HUES64 (cell line): ENCODE measurements around the gene LCK.
"Not testable (repeated sequence)": the region's sequence is repeated elsewhere in the genome, so short reads cannot be mapped to it uniquely, and the experiment has no call there.

ENCODE experiments used
- H3K27ac ChIP-seq: 2 replicates; pipeline ENCODE4 v1.7.0; 2013; ENCODE audit warnings: low read depth, low read length, inconsistent platforms
- H3K27me3 ChIP-seq: 2 replicates; pipeline ENCODE4 v1.6.1; 2013; ENCODE audit warnings: mild to moderate bottlenecking, low read length; ENCODE audit not compliant: insufficient read depth
- H3K36me3 ChIP-seq: 2 replicates; pipeline ENCODE4 v1.6.1; 2013; ENCODE audit warnings: mild to moderate bottlenecking, low read length; ENCODE audit not compliant: insufficient read depth
- H3K4me1 ChIP-seq: 2 replicates; pipeline ENCODE4 v1.6.1; 2013; ENCODE audit warnings: mild to moderate bottlenecking, low read length, moderate library complexity; ENCODE audit not compliant: insufficient read depth
- H3K4me3 ChIP-seq: 2 replicates; pipeline ENCODE4 v1.5.1; 2013; ENCODE audit warnings: mild to moderate bottlenecking, low read length, moderate library complexity
- H3K9ac ChIP-seq: 2 replicates; pipeline ENCODE4 v1.6.1; 2013; ENCODE audit warnings: mild to moderate bottlenecking, low read depth, low read length
- H3K9me3 ChIP-seq: 2 replicates; pipeline ENCODE4 v1.6.1; 2013; ENCODE audit warnings: low read depth, low read length; ENCODE audit not compliant: insufficient read depth
- WGBS: fragments of 150-250, 120-280 bp; methylation state at CpG from one replicate; pipeline ENCODE4 v1.1.7; 2013; ENCODE audit warnings: missing lambda C conversion rate; 5-methylcytosine and 5-hydroxymethylcytosine counted together

The LCK gene

DNA sequence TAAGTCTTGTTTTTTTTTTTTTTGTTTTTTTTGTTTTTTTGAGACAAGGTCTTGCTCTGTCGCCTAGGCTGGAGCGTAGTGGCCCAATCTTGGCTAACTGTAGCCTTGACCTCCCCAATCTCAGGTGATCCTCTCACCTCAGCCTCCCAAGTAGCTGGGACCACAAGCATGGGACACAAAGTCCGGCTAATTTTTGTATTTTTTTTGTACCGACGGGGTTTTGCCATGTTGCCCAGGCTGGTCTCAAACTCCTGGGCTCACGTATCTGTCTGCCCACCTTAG lies 6.1 kb downstream of the LCK start:
- H3K4me1 ChIP-seq: no peaks in the 10 kb centered on the region
- no peaks in the 10 kb centered on the region for H3K9me3 ChIP-seq
- H3K27me3 ChIP-seq: no peaks in the 10 kb centered on the region
- 94% methylated on average over 6 of the region's 6 CpGs for WGBS
- H3K36me3 ChIP-seq: no peaks in the 10 kb centered on the region
- H3K4me3 ChIP-seq: no peak overlapping the region
- no peak overlapping the region for H3K9ac ChIP-seq
- no peak overlapping the region for H3K27ac ChIP-seq

DNA sequence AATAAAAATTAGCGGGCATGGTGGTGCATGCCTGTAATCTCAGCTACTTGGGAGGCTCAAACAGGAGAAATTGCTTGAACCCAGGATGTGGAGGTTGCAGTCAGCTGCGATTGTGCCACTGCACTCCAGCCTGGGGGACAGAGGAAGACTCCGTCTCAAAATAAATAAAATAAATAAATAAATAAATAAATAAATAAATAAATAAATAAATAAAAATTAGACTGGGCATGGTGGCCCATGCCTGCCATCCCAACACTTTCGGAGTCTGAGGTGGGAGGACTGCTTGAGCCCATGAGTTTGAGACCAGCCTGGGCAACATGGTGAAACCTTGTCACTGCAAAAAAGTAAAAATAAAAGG lies 12.2 kb downstream of the LCK start:
- not testable (repeated sequence) for H3K27ac ChIP-seq, H3K4me3 ChIP-seq, H3K4me1 ChIP-seq, H3K27me3 ChIP-seq, H3K36me3 ChIP-seq, H3K9ac ChIP-seq, H3K9me3 ChIP-seq
- 97% methylated on average over 3 of the region's 4 CpGs for WGBS

DNA sequence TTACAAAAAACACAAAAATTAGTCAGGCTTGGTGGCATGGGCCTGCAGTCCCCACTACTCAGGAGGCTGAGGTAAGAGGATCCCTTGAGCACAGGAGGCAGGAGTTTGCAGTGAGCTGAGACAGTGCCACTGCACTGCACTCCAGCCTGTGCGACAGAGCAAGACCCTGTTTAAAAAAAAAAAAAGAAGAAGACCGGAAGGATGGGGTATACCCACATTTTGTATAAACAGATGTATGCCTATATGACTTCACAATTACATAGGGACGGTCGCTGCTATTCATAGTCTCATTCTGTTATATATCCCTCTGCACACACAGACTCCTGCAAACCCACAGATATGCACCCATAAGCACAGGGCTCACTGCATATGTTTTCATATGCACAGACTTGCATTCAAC lies 12.7 kb downstream of the LCK start:
- 97% methylated on average over 3 of the region's 4 CpGs for WGBS
- Histone ChIP-seq H3K9me3 (no peaks in the 10 kb centered on the region), H3K4me1 (no peaks in the 10 kb centered on the region), H3K9ac (no peak overlapping the region), H3K27me3 (no peaks in the 10 kb centered on the region), H3K4me3 (no peak overlapping the region), H3K36me3 (no peaks in the 10 kb centered on the region), H3K27ac (no peak overlapping the region)

DNA sequence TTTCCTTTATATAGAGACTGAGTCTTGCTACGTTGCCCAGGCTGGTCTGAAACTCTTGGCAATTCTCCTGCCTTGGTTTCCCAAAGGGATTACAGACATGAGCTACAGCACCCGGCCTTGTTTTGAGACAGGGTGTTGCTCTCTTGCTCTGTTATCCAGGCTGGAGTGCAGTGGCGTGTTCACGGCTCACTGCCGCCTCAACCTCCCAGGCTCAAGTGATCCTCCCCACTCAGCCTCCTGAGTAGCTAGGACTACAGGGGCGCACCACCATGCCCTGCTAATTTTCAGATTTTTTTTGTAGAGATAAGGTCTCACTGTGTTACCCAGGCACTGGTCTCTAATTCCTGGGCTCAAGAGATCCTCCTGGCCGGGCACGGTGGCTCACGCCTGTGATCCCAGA lies 14.8 kb downstream of the LCK start:
- Histone ChIP-seq H3K36me3 (no peaks in the 10 kb centered on the region), H3K4me3 (no peak overlapping the region), H3K4me1 (no peaks in the 10 kb centered on the region), H3K27me3 (no peaks in the 10 kb centered on the region), H3K9ac (no peak overlapping the region), H3K9me3 (no peaks in the 10 kb centered on the region), H3K27ac (no peak overlapping the region)
- 96% methylated on average over 9 of the region's 9 CpGs for WGBS

DNA sequence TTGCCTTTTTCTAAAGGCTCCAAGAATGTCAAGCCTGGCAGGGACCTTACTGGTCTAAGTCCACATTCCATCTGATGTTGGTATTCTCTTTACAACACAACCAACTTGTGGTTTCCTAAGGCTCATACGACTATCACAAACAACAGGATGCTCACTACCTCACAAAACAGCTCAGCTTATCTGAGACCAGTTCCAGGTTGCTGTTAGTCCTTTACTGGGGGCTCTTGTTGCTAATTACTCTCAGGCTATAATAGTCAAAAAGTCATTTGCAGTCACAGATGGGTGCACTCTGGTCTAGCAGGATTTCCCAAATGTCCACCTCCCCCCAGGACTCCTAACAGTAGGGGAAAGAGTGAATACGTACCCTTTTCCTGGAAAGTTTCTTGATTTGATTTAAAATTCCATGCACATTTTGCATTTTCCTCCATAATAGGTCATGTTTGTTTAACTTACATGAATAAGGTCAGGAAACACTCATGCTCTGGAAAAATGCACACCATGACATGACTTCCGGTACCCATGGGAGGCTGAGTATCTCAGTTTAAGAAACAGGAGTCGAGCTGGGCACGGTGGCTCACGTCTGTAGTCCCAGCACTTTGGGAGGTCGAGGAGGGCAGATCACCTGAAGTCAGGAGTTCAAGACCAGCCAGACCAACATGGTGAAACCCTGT lies 16.0 kb downstream of the LCK start:
- H3K36me3 ChIP-seq: no peaks in the 10 kb centered on the region
- no peaks in the 10 kb centered on the region for H3K27me3 ChIP-seq
- WGBS: 91% methylated on average over 7 of the region's 7 CpGs
- no peaks in the 10 kb centered on the region for H3K4me1 ChIP-seq
- H3K9ac ChIP-seq: no peak overlapping the region
- H3K4me3 ChIP-seq: no peak overlapping the region
- no peaks in the 10 kb centered on the region for H3K9me3 ChIP-seq
- no peak overlapping the region for H3K27ac ChIP-seq

DNA sequence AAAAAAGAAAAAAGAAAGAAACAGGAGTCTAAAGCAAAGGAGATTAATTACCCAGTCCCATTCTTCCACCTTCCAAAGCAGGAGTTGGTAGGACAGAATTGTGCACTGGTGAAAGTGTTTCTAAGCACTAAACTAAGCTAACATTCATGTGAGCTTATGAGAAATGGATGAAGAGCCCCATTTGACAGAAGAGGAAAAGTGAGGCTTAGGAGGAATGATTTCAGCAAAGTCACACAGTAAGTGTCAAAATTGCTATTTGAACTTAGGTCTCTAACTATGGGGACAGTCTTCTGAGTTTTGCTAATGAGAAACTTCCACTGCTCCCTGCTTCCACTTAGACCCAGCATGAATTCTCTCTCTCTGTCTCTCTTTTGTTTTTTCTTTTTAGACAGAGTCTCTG lies 18.7 kb downstream of the LCK start:
- Histone ChIP-seq H3K27ac (no peak overlapping the region), H3K4me1 (peaks cover 14% of the 10 kb centered on the region), H3K9me3 (no peaks in the 10 kb centered on the region), H3K36me3 (no peaks in the 10 kb centered on the region), H3K4me3 (no peak overlapping the region), H3K9ac (no peak overlapping the region), H3K27me3 (no peaks in the 10 kb centered on the region)

DNA sequence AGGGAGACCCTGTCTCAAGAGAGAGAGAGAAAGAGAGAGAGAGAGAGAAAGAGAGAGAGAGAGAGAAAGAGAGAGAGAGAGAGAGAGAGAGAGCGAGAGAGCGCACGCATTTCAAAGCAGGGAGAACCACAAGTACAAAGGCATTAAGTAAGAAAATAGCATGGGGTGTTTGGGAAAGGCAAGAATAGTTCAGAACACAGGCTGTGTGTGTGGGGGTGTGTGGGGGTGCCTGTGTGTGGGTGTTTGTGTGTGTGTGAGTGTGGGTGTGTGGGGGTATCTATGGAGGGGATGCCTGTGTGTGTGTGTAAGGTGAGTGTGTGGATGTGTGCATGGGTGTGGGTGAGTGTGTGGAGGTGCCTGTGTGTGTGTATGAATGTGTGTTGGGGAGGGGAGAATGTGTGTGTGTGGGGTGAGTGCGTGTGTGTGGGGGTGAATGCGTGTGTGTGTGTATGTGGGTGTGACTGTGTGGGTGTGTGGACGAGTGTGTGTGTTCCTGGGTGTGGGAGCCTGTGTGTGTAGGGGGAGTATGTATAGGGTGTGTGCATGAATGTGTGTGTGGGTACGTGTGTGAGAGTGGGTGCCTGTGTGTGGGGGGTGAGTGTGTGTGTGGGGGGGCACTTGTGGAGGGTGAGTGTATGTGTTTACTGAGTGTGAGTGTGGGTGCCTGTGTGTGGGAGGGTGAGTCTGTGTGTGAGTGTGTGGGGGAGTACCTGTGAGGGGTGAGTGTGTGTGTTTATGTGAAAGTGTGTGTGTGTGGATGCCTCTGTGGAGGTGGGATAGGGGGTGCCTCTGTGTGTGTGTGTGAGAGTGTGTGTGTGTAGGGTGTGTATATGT lies 21.7 kb downstream of the LCK start:
- Histone ChIP-seq H3K27me3 (no peaks in the 10 kb centered on the region), H3K27ac (no peak overlapping the region), H3K9me3 (no peaks in the 10 kb centered on the region), H3K36me3 (no peaks in the 10 kb centered on the region), H3K4me3 (no peak overlapping the region), H3K4me1 (peaks cover 16% of the 10 kb centered on the region), H3K9ac (no peak overlapping the region)
- WGBS: 77% methylated on average over 7 of the region's 7 CpGs

DNA sequence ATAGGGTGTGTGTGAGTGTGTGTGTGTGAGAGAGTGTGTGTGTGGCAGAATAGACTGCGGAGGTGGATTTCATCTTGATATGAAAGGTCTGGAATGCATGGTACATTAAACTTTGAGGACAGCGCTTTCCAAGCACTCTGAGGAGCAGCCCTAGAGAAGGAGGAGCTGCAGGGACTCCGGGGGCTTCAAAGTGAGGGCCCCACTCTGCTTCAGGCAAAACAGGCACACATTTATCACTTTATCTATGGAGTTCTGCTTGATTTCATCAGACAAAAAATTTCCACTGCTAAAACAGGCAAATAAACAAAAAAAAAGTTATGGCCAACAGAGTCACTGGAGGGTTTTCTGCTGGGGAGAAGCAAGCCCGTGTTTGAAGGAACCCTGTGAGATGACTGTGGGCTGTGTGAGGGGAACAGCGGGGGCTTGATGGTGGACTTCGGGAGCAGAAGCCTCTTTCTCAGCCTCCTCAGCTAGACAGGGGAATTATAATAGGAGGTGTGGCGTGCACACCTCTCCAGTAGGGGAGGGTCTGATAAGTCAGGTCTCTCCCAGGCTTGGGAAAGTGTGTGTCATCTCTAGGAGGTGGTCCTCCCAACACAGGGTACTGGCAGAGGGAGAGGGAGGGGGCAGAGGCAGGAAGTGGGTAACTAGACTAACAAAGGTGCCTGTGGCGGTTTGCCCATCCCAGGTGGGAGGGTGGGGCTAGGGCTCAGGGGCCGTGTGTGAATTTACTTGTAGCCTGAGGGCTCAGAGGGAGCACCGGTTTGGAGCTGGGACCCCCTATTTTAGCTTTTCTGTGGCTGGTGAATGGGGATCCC lies 22.5 kb downstream of the LCK start:
- H3K9me3 ChIP-seq: no peaks in the 10 kb centered on the region
- no peaks in the 10 kb centered on the region for H3K27me3 ChIP-seq
- H3K4me1 ChIP-seq: peaks cover 16% of the 10 kb centered on the region
- H3K9ac ChIP-seq: no peak overlapping the region
- peak overlapping the region; percentile 41 for H3K4me3 ChIP-seq
- H3K27ac ChIP-seq: peak overlapping the region; percentile 60
- WGBS: 31% methylated on average over 10 of the region's 10 CpGs
- H3K36me3 ChIP-seq: no peaks in the 10 kb centered on the region; the same call in 1 of the 2 replicates

DNA sequence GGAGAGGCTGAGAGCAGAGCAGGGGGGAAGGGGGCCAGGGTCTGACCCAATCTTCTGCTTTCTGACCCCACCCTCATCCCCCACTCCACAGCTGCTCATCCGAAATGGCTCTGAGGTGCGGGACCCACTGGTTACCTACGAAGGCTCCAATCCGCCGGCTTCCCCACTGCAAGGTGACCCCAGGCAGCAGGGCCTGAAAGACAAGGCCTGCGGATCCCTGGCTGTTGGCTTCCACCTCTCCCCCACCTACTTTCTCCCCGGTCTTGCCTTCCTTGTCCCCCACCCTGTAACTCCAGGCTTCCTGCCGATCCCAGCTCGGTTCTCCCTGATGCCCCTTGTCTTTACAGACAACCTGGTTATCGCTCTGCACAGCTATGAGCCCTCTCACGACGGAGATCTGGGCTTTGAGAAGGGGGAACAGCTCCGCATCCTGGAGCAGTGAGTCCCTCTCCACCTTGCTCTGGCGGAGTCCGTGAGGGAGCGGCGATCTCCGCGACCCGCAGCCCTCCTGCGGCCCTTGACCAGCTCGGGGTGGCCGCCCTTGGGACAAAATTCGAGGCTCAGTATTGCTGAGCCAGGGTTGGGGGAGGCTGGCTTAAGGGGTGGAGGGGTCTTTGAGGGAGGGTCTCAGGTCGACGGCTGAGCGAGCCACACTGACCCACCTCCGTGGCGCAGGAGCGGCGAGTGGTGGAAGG lies 23.7 kb downstream of the LCK start:
- H3K9me3 ChIP-seq: no peaks in the 10 kb centered on the region
- H3K27me3 ChIP-seq: no peaks in the 10 kb centered on the region
- peaks cover 16% of the 10 kb centered on the region for H3K4me1 ChIP-seq
- peak overlapping the region; percentile 52 for H3K9ac ChIP-seq
- H3K36me3 ChIP-seq: peaks cover 6% of the 10 kb centered on the region; the same call in 1 of the 2 replicates
- H3K4me3 ChIP-seq: peak overlapping the region; percentile 41
- H3K27ac ChIP-seq: no peak overlapping the region
- 80% methylated on average over 31 of the region's 31 CpGs for WGBS

DNA sequence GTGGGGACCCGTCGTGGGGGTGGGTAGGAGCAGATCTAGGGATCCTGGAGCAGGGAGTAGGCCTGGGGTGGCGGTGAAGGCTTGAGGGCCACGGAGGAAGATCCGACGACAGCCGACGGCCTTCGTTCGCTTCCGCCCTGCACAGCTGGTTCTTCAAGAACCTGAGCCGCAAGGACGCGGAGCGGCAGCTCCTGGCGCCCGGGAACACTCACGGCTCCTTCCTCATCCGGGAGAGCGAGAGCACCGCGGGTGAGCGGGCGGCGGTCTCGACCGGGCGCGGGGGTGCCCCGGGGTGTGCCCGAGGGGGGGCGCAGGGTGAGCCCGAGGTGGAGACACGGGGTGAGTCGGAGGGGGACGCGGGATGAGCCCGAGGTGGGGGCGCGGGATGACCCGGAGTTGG lies 24.4 kb downstream of the LCK start:
- Histone ChIP-seq H3K4me1 (peaks cover 16% of the 10 kb centered on the region), H3K27me3 (no peaks in the 10 kb centered on the region), H3K4me3 (peak overlapping the region; percentile 41), H3K9ac (peak overlapping the region; percentile 52), H3K36me3 (peaks cover 10% of the 10 kb centered on the region; the same call in 1 of the 2 replicates), H3K27ac (no peak overlapping the region), H3K9me3 (no peaks in the 10 kb centered on the region)
- WGBS: 94% methylated on average over 41 of the region's 41 CpGs
